MM.1S (cell line): ENCODE results near the gene ENOX2.

Experiments used
- DNase-seq: peaks from one replicate; pipeline ENCODE4 v3.0.0-alpha.2; 2015
- H2AFZ ChIP-seq: fragments of 300-600 bp; sonication (generic); 2 replicates; pipeline ENCODE4 v1.6.0; 2016; ENCODE audit warnings: antibody characterized with exemption, low read length
- H3F3A ChIP-seq: fragments of 300-600 bp; sonication (generic); 2 replicates; pipeline ENCODE4 v1.6.1; 2016; ENCODE audit warnings: mild to moderate bottlenecking, antibody characterized with exemption, low read length, moderate library complexity, mixed read lengths; ENCODE audit not compliant: insufficient read depth
- H3K27ac ChIP-seq: fragments of 300-600 bp; sonication (generic); 2 replicates; pipeline ENCODE4 v1.5.1; 2016; ENCODE audit warnings: mild to moderate bottlenecking, low read length
- H3K27me3 ChIP-seq: fragments of 300-600 bp; sonication (generic); replicated peaks from 2 replicates; pipeline ENCODE4 v1.6.0; 2016; ENCODE audit warnings: low read length; ENCODE audit not compliant: insufficient read depth
- H3K36me3 ChIP-seq: fragments of 300-600 bp; sonication (generic); replicated peaks from 2 replicates; pipeline ENCODE4 v1.6.1; 2016; ENCODE audit warnings: mild to moderate bottlenecking, low read length, mixed read lengths; ENCODE audit not compliant: insufficient read depth
- H3K4me1 ChIP-seq: fragments of 300-600 bp; sonication (generic); 2 replicates; pipeline ENCODE4 v1.6.1; 2016; ENCODE audit warnings: low read length, mixed read lengths
- H3K4me2 ChIP-seq: fragments of 300-600 bp; sonication (generic); 2 replicates; pipeline ENCODE4 v1.6.0; 2016; ENCODE audit warnings: low read depth, low read length
- H3K4me3 ChIP-seq: fragments of 300-600 bp; sonication (generic); 2 replicates; pipeline ENCODE4 v1.5.1; 2016; ENCODE audit warnings: low read length, mixed read lengths
- H3K79me2 ChIP-seq: fragments of 300-600 bp; sonication (generic); 2 replicates; pipeline ENCODE4 v1.6.1; 2016; ENCODE audit warnings: mixed run types, low read length, mixed read lengths
- H3K9ac ChIP-seq: fragments of 300-600 bp; sonication (generic); 2 replicates; pipeline ENCODE4 v1.6.1; 2016; ENCODE audit warnings: low read length, mixed read lengths
- H3K9me2 ChIP-seq: fragments of 300-600 bp; sonication (generic); replicated peaks from 2 replicates; pipeline ENCODE4 v1.6.1; 2016; ENCODE audit warnings: mild to moderate bottlenecking, low read length, mixed read lengths; ENCODE audit not compliant: insufficient read depth
- H3K9me3 ChIP-seq: fragments of 300-600 bp; sonication (generic); replicated peaks from 2 replicates; pipeline ENCODE4 v1.6.1; 2016; ENCODE audit warnings: mild to moderate bottlenecking, low read length, mixed read lengths; ENCODE audit not compliant: insufficient read depth
- H4K20me1 ChIP-seq: fragments of 300-600 bp; sonication (generic); 2 replicates; pipeline ENCODE4 v1.6.1; 2016; ENCODE audit warnings: mild to moderate bottlenecking, low read length, moderate library complexity, mixed read lengths; ENCODE audit not compliant: insufficient read depth
- EZH2 ChIP-seq: fragments of 300-600 bp; sonication (generic); optimal IDR thresholded peaks from 2 replicates; pipeline ENCODE3; 2017; ENCODE audit warnings: low read depth, mild to moderate bottlenecking, antibody characterized with exemption, low read length, mixed read lengths
- EZH2phosphoT487 ChIP-seq: fragments of 300-600 bp; sonication (generic); IDR thresholded peaks from 2 replicates; pipeline ENCODE4 v1.6.1; 2018; ENCODE audit warnings: antibody characterized with exemption, low read length
- TF ChIP-seq, protein P1 (sequence below): fragments of 300-600 bp; sonication (generic); IDR thresholded peaks from 2 replicates; pipeline ENCODE4 v1.5.1; 2016; ENCODE audit warnings: antibody characterized with exemption, low read length, mixed read lengths

The ENOX2 gene

GRCh38 chrX:130754353-130754752 is 148.7 kb downstream of the ENOX2 start:
- TF ChIP-seq EZH2, result no peak
- no peak for TF ChIP-seq EZH2phosphoT487
- TF ChIP-seq, protein P1, sequence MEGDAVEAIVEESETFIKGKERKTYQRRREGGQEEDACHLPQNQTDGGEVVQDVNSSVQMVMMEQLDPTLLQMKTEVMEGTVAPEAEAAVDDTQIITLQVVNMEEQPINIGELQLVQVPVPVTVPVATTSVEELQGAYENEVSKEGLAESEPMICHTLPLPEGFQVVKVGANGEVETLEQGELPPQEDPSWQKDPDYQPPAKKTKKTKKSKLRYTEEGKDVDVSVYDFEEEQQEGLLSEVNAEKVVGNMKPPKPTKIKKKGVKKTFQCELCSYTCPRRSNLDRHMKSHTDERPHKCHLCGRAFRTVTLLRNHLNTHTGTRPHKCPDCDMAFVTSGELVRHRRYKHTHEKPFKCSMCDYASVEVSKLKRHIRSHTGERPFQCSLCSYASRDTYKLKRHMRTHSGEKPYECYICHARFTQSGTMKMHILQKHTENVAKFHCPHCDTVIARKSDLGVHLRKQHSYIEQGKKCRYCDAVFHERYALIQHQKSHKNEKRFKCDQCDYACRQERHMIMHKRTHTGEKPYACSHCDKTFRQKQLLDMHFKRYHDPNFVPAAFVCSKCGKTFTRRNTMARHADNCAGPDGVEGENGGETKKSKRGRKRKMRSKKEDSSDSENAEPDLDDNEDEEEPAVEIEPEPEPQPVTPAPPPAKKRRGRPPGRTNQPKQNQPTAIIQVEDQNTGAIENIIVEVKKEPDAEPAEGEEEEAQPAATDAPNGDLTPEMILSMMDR, result no peak
- H3K79me2 ChIP-seq, result no peaks in the 10 kb centered on the region
- no peaks in the 10 kb centered on the region for H3K9me2 ChIP-seq
- no peak overlapping the region for H2AFZ ChIP-seq
- no peaks in the 10 kb centered on the region for H3F3A ChIP-seq
- no peak overlapping the region for H3K4me2 ChIP-seq
- no peaks in the 10 kb centered on the region for H3K36me3 ChIP-seq
- no peak for DNase-seq
- H4K20me1 ChIP-seq, result no peaks in the 10 kb centered on the region
- H3K9me3 ChIP-seq, result no peaks in the 10 kb centered on the region
- no peaks in the 10 kb centered on the region for H3K27me3 ChIP-seq
- H3K4me1 ChIP-seq, result no peaks in the 10 kb centered on the region
- H3K27ac ChIP-seq, result no peak overlapping the region
- H3K9ac ChIP-seq, result no peak overlapping the region
- H3K4me3 ChIP-seq, result no peak overlapping the region

DNA sequence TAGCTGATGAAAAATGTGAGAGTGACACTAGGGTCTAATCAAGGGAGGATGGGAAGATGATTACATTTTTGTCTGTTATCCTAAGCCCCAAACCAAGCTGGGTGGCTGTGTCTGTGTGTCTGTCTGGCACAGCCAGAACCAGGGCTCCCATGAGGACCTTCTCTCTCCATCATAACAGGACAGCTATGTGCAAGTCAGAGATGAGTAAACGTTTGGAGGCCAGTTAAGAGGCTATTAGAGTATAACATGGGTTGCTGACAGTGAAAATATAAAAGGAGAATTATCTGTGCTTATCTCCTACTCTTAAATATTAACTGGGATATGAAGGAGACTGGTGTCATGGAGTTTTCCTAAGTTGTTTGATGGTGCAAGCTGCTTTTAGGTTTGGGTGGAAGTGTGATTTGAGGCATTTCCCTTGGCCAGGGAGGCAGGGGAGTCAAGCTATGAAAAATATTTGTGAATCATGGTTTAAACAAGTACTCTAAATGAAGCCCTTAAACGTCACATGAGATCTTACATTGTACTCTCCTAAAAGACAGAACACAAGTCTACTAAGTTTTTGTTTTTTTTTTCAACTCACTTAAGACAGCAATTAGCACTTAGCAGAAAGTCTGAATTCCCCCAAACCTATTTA is 156.2 kb downstream of the ENOX2 start:
- DNase-seq, result no peak
- Histone ChIP-seq H4K20me1 (no peaks in the 10 kb centered on the region), H3K9ac (no peak overlapping the region), H3K9me3 (no peaks in the 10 kb centered on the region), H3K27me3 (no peaks in the 10 kb centered on the region), H3K4me2 (no peak overlapping the region), H3F3A (no peaks in the 10 kb centered on the region), H3K9me2 (no peaks in the 10 kb centered on the region), H3K79me2 (no peaks in the 10 kb centered on the region), H3K36me3 (no peaks in the 10 kb centered on the region), H3K27ac (no peak overlapping the region), H3K4me3 (no peak overlapping the region), H3K4me1 (no peaks in the 10 kb centered on the region), H2AFZ (no peak overlapping the region)
- TF ChIP-seq, protein P1, result no peak

DNA sequence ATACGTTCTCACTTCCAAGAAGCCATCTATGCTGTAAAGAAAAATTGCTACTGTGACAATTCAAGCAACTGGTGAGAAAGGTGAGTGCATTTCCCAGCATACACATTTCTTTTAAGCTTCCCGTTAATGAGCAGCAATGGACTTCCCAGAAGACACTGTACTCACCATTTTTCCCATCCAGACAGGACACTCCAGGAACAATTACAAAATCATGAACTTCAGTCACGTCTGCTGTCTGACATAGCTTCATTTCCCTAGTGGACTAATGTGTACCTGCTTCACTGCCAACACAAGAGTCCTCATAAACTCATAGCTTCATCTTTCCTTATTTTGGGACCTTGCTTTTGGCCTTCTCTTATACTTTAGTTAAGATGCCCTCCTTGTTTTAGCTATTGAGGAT is 156.9 kb downstream of the ENOX2 start:
- Histone ChIP-seq H3K27ac (no peak overlapping the region), H3K9me3 (no peaks in the 10 kb centered on the region)
- TF ChIP-seq EZH2phosphoT487, result no peak
- TF ChIP-seq, protein P1, result no peak
- TF ChIP-seq EZH2, result no peak

More for the DNA sequence above, 156.9 kb downstream of the ENOX2 start:
- H3F3A ChIP-seq, result no peaks in the 10 kb centered on the region
- no peaks in the 10 kb centered on the region for H3K36me3 ChIP-seq
- H3K9me2 ChIP-seq, result no peaks in the 10 kb centered on the region
- H3K27me3 ChIP-seq, result no peaks in the 10 kb centered on the region
- no peak for DNase-seq
- no peaks in the 10 kb centered on the region for H3K79me2 ChIP-seq
- no peaks in the 10 kb centered on the region for H3K4me1 ChIP-seq
- H3K9ac ChIP-seq, result no peak overlapping the region
- no peak overlapping the region for H2AFZ ChIP-seq
- H4K20me1 ChIP-seq, result no peaks in the 10 kb centered on the region
- no peak overlapping the region for H3K4me3 ChIP-seq
- H3K4me2 ChIP-seq, result no peak overlapping the region
